ENCODE measurements around the gene ACSF2. TPM values are rescaled to one million over a fixed set of nuclear protein-coding genes. Genes with fewer than 3 reads are reported as not detected.

ACSF2 gene
- total and polyA plus RNA-seq, 2 of the 13 experiments (the other 11 are each of a cell fraction or from before 2014, with no cell fraction given), result 87.3 to 109 TPM

DNA sequence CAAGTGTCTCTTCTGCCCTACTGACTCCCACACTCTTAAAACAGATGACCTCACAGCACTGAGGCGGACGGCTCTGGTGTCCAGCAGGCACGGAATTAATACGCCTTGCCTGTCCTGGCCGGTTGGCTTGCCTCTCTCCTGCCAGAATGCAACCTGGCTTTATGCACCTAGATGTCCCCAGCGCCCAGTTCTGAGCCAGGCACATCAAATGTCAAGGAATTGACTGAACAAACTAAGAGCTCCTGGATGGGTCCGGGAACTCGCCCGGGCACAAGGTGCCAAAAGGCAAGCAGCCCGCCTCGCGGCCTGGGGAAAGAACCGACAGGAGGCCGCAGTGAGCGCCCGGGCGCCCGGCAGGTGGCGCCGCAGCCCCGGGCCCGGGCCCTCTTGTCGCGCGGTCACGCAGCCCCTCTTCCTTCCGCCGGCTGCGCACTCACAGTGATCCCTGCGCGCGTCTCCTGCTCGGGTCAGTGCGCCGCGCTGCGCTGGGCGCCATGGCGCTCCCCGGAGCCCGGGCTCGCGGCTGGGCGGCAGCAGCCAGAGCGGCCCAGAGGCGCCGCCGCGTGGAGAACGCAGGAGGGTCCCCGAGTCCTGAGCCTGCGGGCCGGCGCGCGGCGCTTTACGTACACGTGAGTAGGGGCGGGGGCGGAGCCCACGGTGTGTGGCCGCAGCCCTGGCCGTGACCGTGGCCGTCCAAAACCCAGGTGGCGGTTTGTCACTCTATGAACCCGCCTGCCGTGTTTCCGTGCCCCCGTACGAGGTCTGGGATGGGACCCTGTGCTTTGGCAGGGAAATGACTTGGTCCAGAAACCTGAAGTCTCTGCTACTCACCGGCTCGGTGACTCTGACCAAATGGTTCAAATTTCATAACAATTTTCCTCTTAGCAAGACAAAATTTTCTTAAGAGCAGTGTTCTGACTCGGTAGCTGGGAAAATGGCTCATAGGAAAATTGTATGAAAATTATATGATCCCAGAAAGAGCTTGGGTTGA is 52.7 kb downstream of the ACSF2 start, which contains the start of gene RSAD1 (continued):
- TF ChIP-seq, protein P1, sequence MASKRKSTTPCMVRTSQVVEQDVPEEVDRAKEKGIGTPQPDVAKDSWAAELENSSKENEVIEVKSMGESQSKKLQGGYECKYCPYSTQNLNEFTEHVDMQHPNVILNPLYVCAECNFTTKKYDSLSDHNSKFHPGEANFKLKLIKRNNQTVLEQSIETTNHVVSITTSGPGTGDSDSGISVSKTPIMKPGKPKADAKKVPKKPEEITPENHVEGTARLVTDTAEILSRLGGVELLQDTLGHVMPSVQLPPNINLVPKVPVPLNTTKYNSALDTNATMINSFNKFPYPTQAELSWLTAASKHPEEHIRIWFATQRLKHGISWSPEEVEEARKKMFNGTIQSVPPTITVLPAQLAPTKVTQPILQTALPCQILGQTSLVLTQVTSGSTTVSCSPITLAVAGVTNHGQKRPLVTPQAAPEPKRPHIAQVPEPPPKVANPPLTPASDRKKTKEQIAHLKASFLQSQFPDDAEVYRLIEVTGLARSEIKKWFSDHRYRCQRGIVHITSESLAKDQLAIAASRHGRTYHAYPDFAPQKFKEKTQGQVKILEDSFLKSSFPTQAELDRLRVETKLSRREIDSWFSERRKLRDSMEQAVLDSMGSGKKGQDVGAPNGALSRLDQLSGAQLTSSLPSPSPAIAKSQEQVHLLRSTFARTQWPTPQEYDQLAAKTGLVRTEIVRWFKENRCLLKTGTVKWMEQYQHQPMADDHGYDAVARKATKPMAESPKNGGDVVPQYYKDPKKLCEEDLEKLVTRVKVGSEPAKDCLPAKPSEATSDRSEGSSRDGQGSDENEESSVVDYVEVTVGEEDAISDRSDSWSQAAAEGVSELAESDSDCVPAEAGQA (IDR thresholded peaks at IDR 0.05; ENCODE audit: low read depth), result peak; percentile 83
- TF ChIP-seq, protein P1 (CRISPR knock-in tag; IDR thresholded peaks at IDR 0.05; ENCODE audit: borderline replicate concordance), result peak; percentile 76; the same call in 1 of the 2 replicates
- no peak; the same call in none of the 2 replicates for TF ChIP-seq ZNF557 (CRISPR knock-in tag; IDR thresholded peaks at IDR 0.05)
- no peak for TF ChIP-seq ZSCAN30 (CRISPR knock-in tag; IDR thresholded peaks at IDR 0.05)
- peak; percentile 41; the same call in 1 of the 2 replicates for TF ChIP-seq ZNF317 (CRISPR knock-in tag; IDR thresholded peaks at IDR 0.05)
- TF ChIP-seq ZNF264 (CRISPR knock-in tag; IDR thresholded peaks at IDR 0.05), result no peak; the same call in none of the 2 replicates
- peak; percentile 71; the same call in 1 of the 2 replicates for TF ChIP-seq EED (CRISPR knock-in tag; IDR thresholded peaks at IDR 0.05)
- peak; percentile 52 for TF ChIP-seq RXRB (CRISPR knock-in tag; IDR thresholded peaks at IDR 0.05; ENCODE audit: borderline replicate concordance)
- no peak for TF ChIP-seq TGIF2 (CRISPR knock-in tag; IDR thresholded peaks at IDR 0.05)
- 0 out of 2 replicates have a peak, but pooled peaks have one; percentile 59 for TF ChIP-seq ZNF256 (CRISPR knock-in tag; conservative IDR thresholded peaks at IDR 0.05)
- TF ChIP-seq GABPA (IDR thresholded peaks at IDR 0.05; ENCODE audit: low read depth, low read length), result peak; percentile 68
- TF ChIP-seq GABPA (CRISPR knock-in tag; IDR thresholded peaks at IDR 0.05; ENCODE audit: low read depth), result peak; percentile 65; the same call in 1 of the 2 replicates
- TF ChIP-seq SP4 (CRISPR knock-in tag; IDR thresholded peaks at IDR 0.05), result peak; percentile 76; the same call in 1 of the 2 replicates
- peak; percentile 90 for TF ChIP-seq ZNF776 (CRISPR knock-in tag; IDR thresholded peaks at IDR 0.05)
- TF ChIP-seq, protein P2, sequence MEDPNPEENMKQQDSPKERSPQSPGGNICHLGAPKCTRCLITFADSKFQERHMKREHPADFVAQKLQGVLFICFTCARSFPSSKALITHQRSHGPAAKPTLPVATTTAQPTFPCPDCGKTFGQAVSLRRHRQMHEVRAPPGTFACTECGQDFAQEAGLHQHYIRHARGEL (CRISPR knock-in tag; IDR thresholded peaks at IDR 0.05), result peak; percentile 43; the same call in 1 of the 2 replicates
- TF ChIP-seq, protein P3, sequence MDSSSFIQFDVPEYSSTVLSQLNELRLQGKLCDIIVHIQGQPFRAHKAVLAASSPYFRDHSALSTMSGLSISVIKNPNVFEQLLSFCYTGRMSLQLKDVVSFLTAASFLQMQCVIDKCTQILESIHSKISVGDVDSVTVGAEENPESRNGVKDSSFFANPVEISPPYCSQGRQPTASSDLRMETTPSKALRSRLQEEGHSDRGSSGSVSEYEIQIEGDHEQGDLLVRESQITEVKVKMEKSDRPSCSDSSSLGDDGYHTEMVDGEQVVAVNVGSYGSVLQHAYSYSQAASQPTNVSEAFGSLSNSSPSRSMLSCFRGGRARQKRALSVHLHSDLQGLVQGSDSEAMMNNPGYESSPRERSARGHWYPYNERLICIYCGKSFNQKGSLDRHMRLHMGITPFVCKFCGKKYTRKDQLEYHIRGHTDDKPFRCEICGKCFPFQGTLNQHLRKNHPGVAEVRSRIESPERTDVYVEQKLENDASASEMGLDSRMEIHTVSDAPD (CRISPR knock-in tag; IDR thresholded peaks at IDR 0.05), result 0 out of 2 replicates have a peak, but pooled peaks have one; percentile 83
- no peak for TF ChIP-seq ZNF296 (CRISPR knock-in tag; conservative IDR thresholded peaks at IDR 0.05)
- no peak for TF ChIP-seq KLF11 (CRISPR knock-in tag; IDR thresholded peaks at IDR 0.05)
- TF ChIP-seq MYPOP (CRISPR knock-in tag; IDR thresholded peaks at IDR 0.05), result peak; percentile 100
- TF ChIP-seq KLF13 (CRISPR knock-in tag; IDR thresholded peaks at IDR 0.05), result no peak

All from HepG2 (cell line).